HEK293 (cell line): ENCODE measurements around the gene PACS2.

Source experiments
- CTCF ChIA-PET: fragments of 350-600 bp; formaldehyde crosslinking; extraction: SDS; loops from one replicate; lab custom pipeline; 2021; ENCODE audit warnings: antibody characterized with exemption; lab: Yijun Ruan, JAX
- POLR2A ChIA-PET: fragments of 300-600 bp; formaldehyde crosslinking; extraction: SDS; loops from one replicate; lab custom pipeline; 2020; ENCODE audit warnings: antibody characterized with exemption, inconsistent platforms; lab: Yijun Ruan, JAX
- H3K27ac ChIP-seq: fragments of 200-500 bp; sonication (Bioruptor generic); 2 replicates; pipeline ENCODE4 v1.5.1; 2014; ENCODE audit warnings: low read depth, low read length, control low read depth, inconsistent platforms; ENCODE audit errors: extremely low read depth
- H3K36me3 ChIP-seq, 2 experiments: fragments of 200-500 bp in 1 of 2; sonication (Bioruptor generic) in 1 of 2; 1 replicate in 1 of 2; 2 replicates in 1 of 2; pipeline ENCODE4 v1.5.1; 2014 to 2017; ENCODE audit warnings: inconsistent platforms in 2 of 2, low read length in 2 of 2; ENCODE audit not compliant: control insufficient read depth in 2 of 2, insufficient read depth in 1 of 2
- H3K4me1 ChIP-seq: fragments of 200-500 bp; sonication (Bioruptor generic); 2 replicates; pipeline ENCODE4 v1.5.1; 2014; ENCODE audit warnings: mild to moderate bottlenecking, low read length, inconsistent platforms; ENCODE audit not compliant: control insufficient read depth, insufficient read depth
- H3K4me3 ChIP-seq: 2 replicates; pipeline ENCODE4 v1.5.1; 2011; ENCODE audit warnings: low read depth, mild to moderate bottlenecking, control low read depth, low read length, moderate library complexity
- H3K9me3 ChIP-seq: fragments of 200-500 bp; sonication (Bioruptor generic); 2 replicates; pipeline ENCODE4 v1.5.1; 2014; ENCODE audit warnings: low read depth, low read length, inconsistent platforms; ENCODE audit not compliant: control insufficient read depth, insufficient read depth
- GFI1B ChIP-seq: fragments of 450-650 bp; formaldehyde crosslinking; IDR thresholded peaks from 2 replicates; pipeline ENCODE4 v1.5.1; 2016; ENCODE audit warnings: missing biosample characterization, missing genetic modification characterization
- GLI4 ChIP-seq: fragments of 450-650 bp; formaldehyde crosslinking; IDR thresholded peaks from 2 replicates; pipeline ENCODE4 v1.5.1; 2016; ENCODE audit warnings: missing biosample characterization, missing genetic modification characterization
- GLIS1 ChIP-seq: fragments of 450-650 bp; formaldehyde crosslinking; IDR thresholded peaks from 2 replicates; pipeline ENCODE4 v1.5.1; 2016; ENCODE audit warnings: missing biosample characterization, missing genetic modification characterization
- GLIS2 ChIP-seq: fragments of 450-650 bp; formaldehyde crosslinking; IDR thresholded peaks from 2 replicates; pipeline ENCODE4 v1.5.1; 2016; ENCODE audit warnings: missing biosample characterization, missing genetic modification characterization
- KLF1 ChIP-seq: fragments of 450-650 bp; formaldehyde crosslinking; IDR thresholded peaks from 2 replicates; pipeline ENCODE4 v1.5.1; 2016; ENCODE audit warnings: missing biosample characterization, missing genetic modification characterization
- KLF7 ChIP-seq: fragments of 450-650 bp; formaldehyde crosslinking; IDR thresholded peaks from 2 replicates; pipeline ENCODE4 v1.5.1; 2016; ENCODE audit warnings: missing biosample characterization, missing genetic modification characterization, borderline replicate concordance
- OVOL3 ChIP-seq: fragments of 450-650 bp; formaldehyde crosslinking; IDR thresholded peaks from 2 replicates; pipeline ENCODE4 v1.5.1; 2016; ENCODE audit warnings: missing biosample characterization, missing genetic modification characterization
- SCRT1 ChIP-seq: fragments of 450-650 bp; formaldehyde crosslinking; IDR thresholded peaks from 2 replicates; pipeline ENCODE4 v1.5.1; 2016; ENCODE audit warnings: missing biosample characterization, missing genetic modification characterization, borderline replicate concordance
- SCRT2 ChIP-seq: fragments of 450-650 bp; formaldehyde crosslinking; IDR thresholded peaks from 2 replicates; pipeline ENCODE4 v1.5.1; 2016; ENCODE audit warnings: missing biosample characterization, missing genetic modification characterization
- SP7 ChIP-seq: fragments of 450-650 bp; formaldehyde crosslinking; IDR thresholded peaks from 2 replicates; pipeline ENCODE4 v1.5.1; 2016; ENCODE audit warnings: missing biosample characterization, missing genetic modification characterization
- ZBTB20 ChIP-seq: fragments of 450-650 bp; formaldehyde crosslinking; IDR thresholded peaks from 2 replicates; pipeline ENCODE4 v1.5.1; 2016; ENCODE audit warnings: missing biosample characterization, missing genetic modification characterization
- ZFHX2 ChIP-seq: fragments of 450-650 bp; formaldehyde crosslinking; conservative IDR thresholded peaks from 2 replicates; pipeline ENCODE4 v1.5.1; 2016; ENCODE audit warnings: missing biosample characterization, missing genetic modification characterization
- ZFP3 ChIP-seq: fragments of 450-650 bp; formaldehyde crosslinking; IDR thresholded peaks from 2 replicates; pipeline ENCODE4 v1.5.1; 2016; ENCODE audit warnings: low read depth, missing biosample characterization, missing genetic modification characterization
- ZNF112 ChIP-seq: fragments of 450-650 bp; formaldehyde crosslinking; IDR thresholded peaks from 2 replicates; pipeline ENCODE4 v1.5.0; 2017; ENCODE audit warnings: missing biosample characterization, missing genetic modification characterization
- ZNF16 ChIP-seq: fragments of 450-650 bp; formaldehyde crosslinking; IDR thresholded peaks from 2 replicates; pipeline ENCODE4 v1.5.1; 2016; ENCODE audit warnings: low read depth, missing biosample characterization, missing genetic modification characterization
- ZNF239 ChIP-seq: fragments of 450-650 bp; formaldehyde crosslinking; IDR thresholded peaks from 2 replicates; pipeline ENCODE4 v1.5.1; 2016; ENCODE audit warnings: missing biosample characterization, missing genetic modification characterization
- ZNF366 ChIP-seq: fragments of 450-650 bp; formaldehyde crosslinking; conservative IDR thresholded peaks from 2 replicates; pipeline ENCODE4 v1.5.1; 2016; ENCODE audit warnings: missing biosample characterization, missing genetic modification characterization
- ZNF548 ChIP-seq: fragments of 450-650 bp; formaldehyde crosslinking; IDR thresholded peaks from 2 replicates; pipeline ENCODE4 v1.5.1; 2016; ENCODE audit warnings: missing biosample characterization, missing genetic modification characterization
- ZNF549 ChIP-seq: fragments of 450-650 bp; IDR thresholded peaks from 2 replicates; pipeline ENCODE4 v1.5.1; 2018; ENCODE audit warnings: missing biosample characterization, missing genetic modification characterization, mild to moderate bottlenecking, inconsistent platforms, moderate library complexity
- ZNF555 ChIP-seq: fragments of 450-650 bp; formaldehyde crosslinking; conservative IDR thresholded peaks from 2 replicates; pipeline ENCODE4 v1.5.1; 2017; ENCODE audit warnings: missing biosample characterization, mild to moderate bottlenecking, missing genetic modification characterization, inconsistent platforms
- ZNF580 ChIP-seq: fragments of 450-650 bp; formaldehyde crosslinking; IDR thresholded peaks from 2 replicates; pipeline ENCODE4 v1.5.1; 2016; ENCODE audit warnings: missing biosample characterization, missing genetic modification characterization
- ZSCAN30 ChIP-seq: fragments of 450-650 bp; IDR thresholded peaks from 2 replicates; pipeline ENCODE4 v1.5.1; 2018; ENCODE audit warnings: missing biosample characterization, mild to moderate bottlenecking, missing genetic modification characterization, moderate library complexity
- ZSCAN4 ChIP-seq: fragments of 450-650 bp; formaldehyde crosslinking; IDR thresholded peaks from 2 replicates; pipeline ENCODE4 v1.5.1; 2017; ENCODE audit warnings: missing biosample characterization, missing genetic modification characterization
- TF ChIP-seq, protein P1 (sequence below): fragments of 450-650 bp; formaldehyde crosslinking; IDR thresholded peaks from 2 replicates; pipeline ENCODE4 v1.5.1; 2016; ENCODE audit warnings: missing biosample characterization, missing genetic modification characterization
- TF ChIP-seq, protein P2 (sequence below): fragments of 450-650 bp; formaldehyde crosslinking; IDR thresholded peaks from 2 replicates; pipeline ENCODE4 v1.5.1; 2016; ENCODE audit warnings: missing biosample characterization, missing genetic modification characterization, low read depth

The PACS2 gene

DNA sequence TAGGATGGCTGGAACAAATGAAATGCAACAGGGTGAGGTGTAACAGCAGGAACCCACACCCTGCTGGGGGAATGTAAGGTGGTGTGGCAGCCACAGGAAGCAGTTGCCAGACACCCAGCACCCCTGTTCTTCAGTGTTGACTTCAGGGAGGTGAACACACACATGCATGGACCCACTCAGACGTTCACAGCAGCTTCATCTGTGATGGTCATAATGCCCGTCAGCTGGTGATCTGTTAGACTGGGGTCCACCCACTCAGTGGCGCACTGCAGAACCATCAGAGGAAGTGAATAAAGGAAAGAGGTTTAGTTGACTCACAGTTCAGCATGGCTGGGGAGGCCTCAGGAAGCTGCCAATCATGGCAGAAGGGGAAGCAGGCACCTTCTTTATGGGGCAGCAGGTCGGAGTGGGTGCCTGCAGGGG lies 61.1 kb downstream of the PACS2 start (continued):
- TF ChIP-seq SCRT2 (tag by site-specific recombination) (peak; percentile 55; the same call in 1 of the 2 replicates), SCRT1 (tag by site-specific recombination) (peak; percentile 32; the same call in 1 of the 2 replicates), GFI1B (tag by site-specific recombination) (no peak), ZNF239 (no peak), ZNF112 (tag by site-specific recombination) (no peak), ZBTB20 (tag by site-specific recombination) (no peak)

DNA sequence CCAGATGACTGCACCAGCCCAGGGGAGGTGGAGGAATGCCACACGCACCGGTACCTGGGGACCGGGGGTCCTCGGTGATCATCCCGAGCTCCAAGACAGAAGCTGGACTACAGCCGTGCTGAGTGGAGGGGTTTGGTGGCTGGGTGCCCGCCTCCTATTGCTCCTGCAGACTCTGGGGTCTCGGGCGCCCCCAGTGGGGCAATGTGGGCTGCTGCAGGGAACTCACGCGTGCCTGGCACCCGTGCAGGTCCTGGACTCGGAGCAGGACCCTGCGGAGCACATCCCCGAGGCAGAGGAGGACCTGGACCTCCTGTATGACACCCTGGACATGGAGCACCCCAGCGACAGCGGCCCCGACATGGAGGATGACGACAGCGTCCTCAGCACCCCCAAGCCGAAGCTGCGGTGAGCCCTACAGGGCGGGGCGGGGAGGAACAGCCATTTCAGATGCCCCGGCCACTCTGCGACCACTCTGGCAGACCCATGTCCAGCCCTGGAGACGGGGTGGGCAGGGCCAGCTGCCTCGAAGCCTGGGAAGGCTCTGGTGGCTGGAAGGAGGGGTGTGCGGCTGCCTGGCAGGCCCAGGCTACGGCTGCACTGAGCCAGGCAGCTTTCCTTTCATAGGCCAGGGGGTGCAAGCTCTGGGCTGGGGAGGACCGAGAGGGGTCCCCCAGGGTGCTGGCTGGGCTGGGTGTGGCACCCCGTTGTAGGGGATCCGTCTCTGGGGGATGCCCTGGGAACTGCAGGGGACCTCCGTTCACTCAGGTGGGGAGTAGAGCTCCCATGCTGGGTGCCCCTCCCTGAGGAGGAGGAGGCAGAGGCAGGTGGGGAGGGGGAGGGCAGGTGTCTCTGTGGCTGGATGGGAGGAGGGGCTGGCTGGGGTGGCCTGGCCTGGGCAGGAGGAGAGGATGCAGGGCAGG lies 62.2 kb downstream of the PACS2 start:
- no peak overlapping the region for H3K4me3 ChIP-seq
- H3K36me3 ChIP-seq, result peaks cover 0 to 10% of the 10 kb centered on the region in 2 experiments; a peak in 1 of 3 replicates
- H3K9me3 ChIP-seq, result no peaks in the 10 kb centered on the region
- TF ChIP-seq GLI4 (tag by site-specific recombination), result no peak
- TF ChIP-seq OVOL3 (tag by site-specific recombination), result no peak
- no peak for TF ChIP-seq ZNF366 (tag by site-specific recombination)
- TF ChIP-seq ZSCAN4, result no peak
- peak; percentile 72 for TF ChIP-seq GLIS1 (tag by site-specific recombination)
- TF ChIP-seq GLIS2, result peak; percentile 45; the same call in 1 of the 2 replicates
- no peak for TF ChIP-seq SP7 (tag by site-specific recombination)
- no peak for TF ChIP-seq ZSCAN30 (tag by site-specific recombination)
- TF ChIP-seq ZNF112 (tag by site-specific recombination), result no peak
- POLR2A ChIA-PET, result no interaction called here
- no peaks in the 10 kb centered on the region for H3K4me1 ChIP-seq
- H3K27ac ChIP-seq, result no peak overlapping the region
- CTCF ChIA-PET, result interaction anchor here (1.8 to 6.9 kb wide), 2 partner anchors 104 to 113 kb away, joined by 4 to 74 read pairs; no protein-coding TSS in a partner anchor

DNA sequence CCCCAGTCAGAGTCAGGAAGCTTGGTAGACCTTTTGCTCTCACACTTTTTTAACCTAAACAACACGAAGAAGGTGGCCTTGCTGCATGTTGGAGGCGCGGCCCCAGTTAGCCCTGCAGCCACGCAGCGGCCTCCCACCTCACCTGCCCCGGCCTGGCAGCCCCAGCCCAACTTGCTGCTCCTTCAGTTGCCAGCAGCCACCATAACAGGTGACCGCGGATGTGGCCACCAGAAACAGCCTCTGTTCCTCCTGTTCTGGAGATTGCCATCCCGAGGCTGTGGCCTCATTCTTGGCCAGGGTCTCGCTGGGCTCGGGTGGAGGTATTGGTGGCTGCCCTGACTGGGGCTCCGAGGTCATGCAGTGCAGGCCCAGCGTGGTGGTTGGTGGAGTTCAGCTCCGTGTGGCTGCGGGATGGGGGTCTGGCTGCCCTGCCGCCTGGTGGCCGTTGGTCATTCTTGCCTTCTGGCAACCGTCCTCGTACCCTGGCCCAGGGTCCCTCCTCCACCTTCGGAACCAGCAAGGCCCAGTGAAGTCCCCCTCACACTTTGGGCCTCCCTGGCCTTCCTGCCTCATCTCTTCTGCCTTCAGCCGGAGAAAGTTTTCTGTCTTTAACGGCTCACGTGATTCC lies 63.1 kb downstream of the PACS2 start:
- TF ChIP-seq KLF7 (tag by site-specific recombination) (no peak), ZNF549 (no peak), ZNF548 (tag by site-specific recombination) (no peak)
- Histone ChIP-seq H3K9me3 (no peaks in the 10 kb centered on the region), H3K4me3 (no peak overlapping the region), H3K4me1 (no peaks in the 10 kb centered on the region), H3K27ac (no peak overlapping the region), H3K36me3 (peaks cover 0 to 17% of the 10 kb centered on the region in 2 experiments; a peak in 1 of 3 replicates)
- CTCF ChIA-PET, result interaction anchor here (0.5 kb wide), 1 partner anchor 1496 kb away, joined by 3 read pairs; no protein-coding TSS in a partner anchor
- POLR2A ChIA-PET, result no interaction called here

GRCh38 chr14:105378199-105378598 lies 63.7 kb downstream of the PACS2 start:
- H3K4me1 ChIP-seq, result no peaks in the 10 kb centered on the region
- H3K36me3 ChIP-seq, result peaks cover 0 to 22% of the 10 kb centered on the region in 2 experiments; a peak in 1 of 3 replicates
- no peak overlapping the region for H3K4me3 ChIP-seq
- no peaks in the 10 kb centered on the region for H3K9me3 ChIP-seq
- POLR2A ChIA-PET, result no interaction called here
- CTCF ChIA-PET, result interaction anchor here (0.5 kb wide), 1 partner anchor 1495 kb away, joined by 3 read pairs; no protein-coding TSS in a partner anchor
- no peak overlapping the region for H3K27ac ChIP-seq
- TF ChIP-seq ZNF555 (tag by site-specific recombination), result no peak
- TF ChIP-seq, protein P1, sequence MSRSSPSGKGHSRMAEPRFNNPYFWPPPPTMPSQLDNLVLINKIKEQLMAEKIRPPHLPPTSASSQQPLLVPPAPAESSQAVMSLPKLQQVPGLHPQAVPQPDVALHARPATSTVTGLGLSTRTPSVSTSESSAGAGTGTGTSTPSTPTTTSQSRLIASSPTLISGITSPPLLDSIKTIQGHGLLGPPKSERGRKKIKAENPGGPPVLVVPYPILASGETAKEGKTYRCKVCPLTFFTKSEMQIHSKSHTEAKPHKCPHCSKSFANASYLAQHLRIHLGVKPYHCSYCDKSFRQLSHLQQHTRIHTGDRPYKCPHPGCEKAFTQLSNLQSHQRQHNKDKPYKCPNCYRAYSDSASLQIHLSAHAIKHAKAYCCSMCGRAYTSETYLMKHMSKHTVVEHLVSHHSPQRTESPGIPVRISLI (tag by site-specific recombination), result no peak
- TF ChIP-seq ZFP3, result no peak
- TF ChIP-seq, protein P2, sequence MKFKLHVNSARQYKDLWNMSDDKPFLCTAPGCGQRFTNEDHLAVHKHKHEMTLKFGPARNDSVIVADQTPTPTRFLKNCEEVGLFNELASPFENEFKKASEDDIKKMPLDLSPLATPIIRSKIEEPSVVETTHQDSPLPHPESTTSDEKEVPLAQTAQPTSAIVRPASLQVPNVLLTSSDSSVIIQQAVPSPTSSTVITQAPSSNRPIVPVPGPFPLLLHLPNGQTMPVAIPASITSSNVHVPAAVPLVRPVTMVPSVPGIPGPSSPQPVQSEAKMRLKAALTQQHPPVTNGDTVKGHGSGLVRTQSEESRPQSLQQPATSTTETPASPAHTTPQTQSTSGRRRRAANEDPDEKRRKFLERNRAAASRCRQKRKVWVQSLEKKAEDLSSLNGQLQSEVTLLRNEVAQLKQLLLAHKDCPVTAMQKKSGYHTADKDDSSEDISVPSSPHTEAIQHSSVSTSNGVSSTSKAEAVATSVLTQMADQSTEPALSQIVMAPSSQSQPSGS (tag by site-specific recombination), result no peak
- no peak for TF ChIP-seq ZNF580 (tag by site-specific recombination)
- no peak for TF ChIP-seq GFI1B (tag by site-specific recombination)
- TF ChIP-seq ZFHX2 (tag by site-specific recombination), result 0 out of 2 replicates have a peak, but pooled peaks have one; percentile 5
- TF ChIP-seq ZNF16 (tag by site-specific recombination), result no peak
- peak; percentile 93 for TF ChIP-seq KLF1
